Astrocyte (in vitro differentiated cells and primary cell): ENCODE results near the gene VSIG4.

ENCODE experiments used
- EZH2 ChIP-seq: IDR thresholded peaks from 2 replicates; pipeline ENCODE4 v1.6.1; 2012; ENCODE audit warnings: mild to moderate bottlenecking, low read length, inconsistent platforms; ENCODE audit not compliant: insufficient read depth
- TF ChIP-seq, protein P1 (sequence below): IDR thresholded peaks from 2 replicates; pipeline ENCODE4 v1.5.1; 2011; ENCODE audit warnings: low read depth, mild to moderate bottlenecking, inconsistent platforms, low read length, moderate library complexity; ENCODE audit not compliant: insufficient read depth

DNA sequence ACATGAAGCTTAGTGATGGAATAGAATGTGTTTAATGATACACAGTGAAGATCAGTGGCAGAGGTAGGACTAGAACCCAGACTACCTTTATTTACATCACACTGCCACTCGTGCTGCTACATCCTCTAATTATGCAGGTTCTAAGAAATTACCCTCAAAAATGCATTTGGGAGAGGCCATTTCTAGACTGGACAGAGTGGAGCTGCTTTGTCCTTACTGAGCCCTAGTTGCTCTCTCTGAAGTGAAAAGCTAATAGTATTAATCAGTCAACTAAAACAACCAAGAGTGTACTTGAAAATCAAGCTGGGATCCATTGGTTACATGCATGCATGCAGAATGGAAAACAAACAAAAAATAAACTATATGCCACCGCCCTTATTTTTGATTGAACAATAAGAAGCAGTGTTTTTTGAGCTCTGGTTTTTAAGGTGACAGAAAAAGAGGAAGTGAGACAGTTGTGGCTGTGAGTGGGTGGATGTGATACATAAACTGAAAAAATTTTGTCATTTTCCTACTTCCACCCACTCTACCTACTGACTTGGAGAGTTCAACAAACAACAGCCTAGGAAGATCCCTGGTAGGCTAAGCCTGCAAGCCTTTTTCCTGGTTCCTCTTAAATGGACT is 6.8 kb upstream of the VSIG4 start:
- TF ChIP-seq, protein P1, sequence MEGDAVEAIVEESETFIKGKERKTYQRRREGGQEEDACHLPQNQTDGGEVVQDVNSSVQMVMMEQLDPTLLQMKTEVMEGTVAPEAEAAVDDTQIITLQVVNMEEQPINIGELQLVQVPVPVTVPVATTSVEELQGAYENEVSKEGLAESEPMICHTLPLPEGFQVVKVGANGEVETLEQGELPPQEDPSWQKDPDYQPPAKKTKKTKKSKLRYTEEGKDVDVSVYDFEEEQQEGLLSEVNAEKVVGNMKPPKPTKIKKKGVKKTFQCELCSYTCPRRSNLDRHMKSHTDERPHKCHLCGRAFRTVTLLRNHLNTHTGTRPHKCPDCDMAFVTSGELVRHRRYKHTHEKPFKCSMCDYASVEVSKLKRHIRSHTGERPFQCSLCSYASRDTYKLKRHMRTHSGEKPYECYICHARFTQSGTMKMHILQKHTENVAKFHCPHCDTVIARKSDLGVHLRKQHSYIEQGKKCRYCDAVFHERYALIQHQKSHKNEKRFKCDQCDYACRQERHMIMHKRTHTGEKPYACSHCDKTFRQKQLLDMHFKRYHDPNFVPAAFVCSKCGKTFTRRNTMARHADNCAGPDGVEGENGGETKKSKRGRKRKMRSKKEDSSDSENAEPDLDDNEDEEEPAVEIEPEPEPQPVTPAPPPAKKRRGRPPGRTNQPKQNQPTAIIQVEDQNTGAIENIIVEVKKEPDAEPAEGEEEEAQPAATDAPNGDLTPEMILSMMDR: no peak
- no peak for TF ChIP-seq EZH2
